ENCODE results near the gene NAT16.
A peak's percentile ranks its signal among the peaks of the same experiment; 100 is the strongest.
"Not testable (repeated sequence)": the region's sequence is repeated elsewhere in the genome, so short reads cannot be mapped to it uniquely, and the experiment has no call there.

The NAT16 gene

GRCh38 chr7:101156866-101157589, 23.1 kb downstream of the NAT16 start:
- no peak for DNase-seq

GRCh38 chr7:101156277-101156676, 23.8 kb downstream of the NAT16 start:
- no peak for DNase-seq

GRCh38 chr7:101155303-101155702, 24.8 kb downstream of the NAT16 start:
- DNase-seq: no peak

- DNase-seq: no peak
These were observed 25.4 kb downstream of the NAT16 start for GRCh38 chr7:101154693-101155102.

- DNase-seq: peak; percentile 88
These were observed 26.0 kb downstream of the NAT16 start, which contains the start of gene AP1S1 for GRCh38 chr7:101153969-101154692. TSS of gene AP1S1 (plus strand) at chr7:101154476. CDS start at chr7:101154515, 39 bp downstream.

- no peak for DNase-seq
These were observed 28.0 kb downstream of the NAT16 start for GRCh38 chr7:101151908-101152651.

GRCh38 chr7:101140746-101141382, 39.2 kb downstream of the NAT16 start:
- no peak for DNase-seq

- DNase-seq: no peak
These were observed 39.8 kb downstream of the NAT16 start for GRCh38 chr7:101140339-101140699.

GRCh38 chr7:101138213-101138870, 41.8 kb downstream of the NAT16 start:
- peak; percentile 87 for DNase-seq

GRCh38 chr7:101137651-101138212, 42.4 kb downstream of the NAT16 start:
- no peak for DNase-seq

GRCh38 chr7:101134399-101134980, 45.6 kb downstream of the NAT16 start:
- no peak for DNase-seq

- no peak for DNase-seq
These were observed 46.3 kb downstream of the NAT16 start for GRCh38 chr7:101133621-101134398.

- DNase-seq: not testable (repeated sequence)
These were observed 47.2 kb downstream of the NAT16 start for GRCh38 chr7:101132626-101133600.

- no peak for DNase-seq
These were observed 50.4 kb downstream of the NAT16 start for GRCh38 chr7:101129603-101130117.

GRCh38 chr7:101128040-101128834, 51.9 kb downstream of the NAT16 start:
- DNase-seq: no peak

GRCh38 chr7:101127460-101128039, 52.5 kb downstream of the NAT16 start:
- no peak for DNase-seq

- DNase-seq: peak; percentile 51
These were observed 53.2 kb downstream of the NAT16 start, which contains the start of gene SERPINE1 for GRCh38 chr7:101126651-101127459. TSS of gene SERPINE1 (plus strand) at chr7:101127104. CDS start at chr7:101128394, 1,290 bp downstream.
